C4-2B (cell line): Measurements from ENCODE around the gene TECPR1.

ENCODE experiments used
- ZFX ChIP-seq: fragments of 450-650 bp; IDR thresholded peaks from 2 replicates; pipeline ENCODE4 v1.6.1; 2017
- TF ChIP-seq, protein P1 (sequence below): fragments of 450-650 bp; conservative IDR thresholded peaks from 2 replicates; pipeline ENCODE4 v1.5.1; 2017; ENCODE audit warnings: mild to moderate bottlenecking

DNA sequence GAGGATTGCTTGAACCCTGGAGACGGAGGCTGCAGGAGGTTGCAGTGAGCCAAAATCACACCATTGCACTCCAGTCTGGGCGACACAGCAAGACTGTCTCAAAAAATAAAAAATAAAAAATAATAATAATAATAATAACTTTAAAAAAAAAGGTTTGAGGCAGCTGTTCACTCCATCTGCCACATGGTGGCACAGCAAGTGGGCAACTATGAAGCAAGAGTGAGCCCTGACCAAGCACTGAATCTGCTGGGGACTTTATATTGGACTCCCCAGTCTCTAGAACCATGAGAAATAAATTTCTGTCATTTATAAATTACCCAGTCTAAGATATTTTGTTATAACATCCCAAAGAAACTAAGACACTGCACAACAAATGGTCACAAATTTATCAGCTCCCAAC is 14.8 kb upstream of the TECPR1 start:
- TF ChIP-seq, protein P1, sequence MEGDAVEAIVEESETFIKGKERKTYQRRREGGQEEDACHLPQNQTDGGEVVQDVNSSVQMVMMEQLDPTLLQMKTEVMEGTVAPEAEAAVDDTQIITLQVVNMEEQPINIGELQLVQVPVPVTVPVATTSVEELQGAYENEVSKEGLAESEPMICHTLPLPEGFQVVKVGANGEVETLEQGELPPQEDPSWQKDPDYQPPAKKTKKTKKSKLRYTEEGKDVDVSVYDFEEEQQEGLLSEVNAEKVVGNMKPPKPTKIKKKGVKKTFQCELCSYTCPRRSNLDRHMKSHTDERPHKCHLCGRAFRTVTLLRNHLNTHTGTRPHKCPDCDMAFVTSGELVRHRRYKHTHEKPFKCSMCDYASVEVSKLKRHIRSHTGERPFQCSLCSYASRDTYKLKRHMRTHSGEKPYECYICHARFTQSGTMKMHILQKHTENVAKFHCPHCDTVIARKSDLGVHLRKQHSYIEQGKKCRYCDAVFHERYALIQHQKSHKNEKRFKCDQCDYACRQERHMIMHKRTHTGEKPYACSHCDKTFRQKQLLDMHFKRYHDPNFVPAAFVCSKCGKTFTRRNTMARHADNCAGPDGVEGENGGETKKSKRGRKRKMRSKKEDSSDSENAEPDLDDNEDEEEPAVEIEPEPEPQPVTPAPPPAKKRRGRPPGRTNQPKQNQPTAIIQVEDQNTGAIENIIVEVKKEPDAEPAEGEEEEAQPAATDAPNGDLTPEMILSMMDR, result no peak; the same call in 1 of the 2 replicates
- no peak for TF ChIP-seq ZFX
